ENCODE results near the gene TIMM21.

DNA sequence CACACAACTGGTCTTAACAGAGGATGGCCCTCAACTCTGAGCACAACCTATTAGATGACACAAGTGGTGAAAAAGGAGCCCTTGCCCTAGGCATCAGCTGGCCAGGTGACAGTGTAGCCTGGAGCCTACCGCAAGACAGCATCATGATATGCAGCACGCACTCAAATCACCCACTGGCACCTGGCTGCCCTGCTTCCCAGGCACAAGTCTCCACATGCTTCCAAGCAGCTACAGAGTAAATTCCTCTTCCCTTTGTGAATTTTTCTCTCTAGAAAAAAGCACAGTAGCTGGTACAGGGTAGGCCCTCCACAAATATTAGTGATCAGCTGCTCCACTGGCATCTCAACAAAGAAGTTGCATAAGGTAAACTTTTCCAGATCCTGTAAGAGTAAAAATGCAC lies 6.7 kb upstream of the TIMM21 start:
- TF ChIP-seq POLR2A (IDR thresholded peaks at IDR 0.05; ENCODE audit: low read depth, low read length) (no peak), TAF1 (IDR thresholded peaks at IDR 0.05; ENCODE audit: borderline replicate concordance, low read depth, low read length) (no peak)
